GM12801 (cell line): ENCODE results near the gene TIMP4.

ENCODE experiments used
- TF ChIP-seq, protein P1 (sequence below): IDR thresholded peaks from one replicate; pipeline ENCODE4 v1.5.1; 2011; ENCODE audit warnings: control low read depth; ENCODE audit not compliant: insufficient read length; ENCODE audit errors: extremely low read depth

The TIMP4 gene

DNA sequence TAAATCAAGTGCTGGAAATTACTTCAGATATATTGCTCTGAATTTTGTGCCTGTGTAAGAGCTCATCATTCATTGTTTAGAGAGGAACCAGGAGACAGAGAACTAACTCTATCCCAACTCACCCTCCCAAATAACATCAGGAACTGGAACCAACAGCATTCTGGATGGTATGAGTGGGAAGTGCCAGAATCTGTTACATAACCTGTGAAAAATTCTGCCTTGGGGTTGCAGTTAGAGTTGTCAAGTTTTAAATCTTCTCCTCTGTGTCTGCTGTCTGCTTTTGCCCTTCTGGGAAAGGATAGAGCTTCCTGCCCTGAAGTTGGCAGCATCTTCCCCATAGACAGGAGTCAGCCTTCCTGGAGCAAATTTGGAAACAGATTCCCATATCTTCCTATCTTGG lies 41.2 kb downstream of the TIMP4 start:
- TF ChIP-seq, protein P1, sequence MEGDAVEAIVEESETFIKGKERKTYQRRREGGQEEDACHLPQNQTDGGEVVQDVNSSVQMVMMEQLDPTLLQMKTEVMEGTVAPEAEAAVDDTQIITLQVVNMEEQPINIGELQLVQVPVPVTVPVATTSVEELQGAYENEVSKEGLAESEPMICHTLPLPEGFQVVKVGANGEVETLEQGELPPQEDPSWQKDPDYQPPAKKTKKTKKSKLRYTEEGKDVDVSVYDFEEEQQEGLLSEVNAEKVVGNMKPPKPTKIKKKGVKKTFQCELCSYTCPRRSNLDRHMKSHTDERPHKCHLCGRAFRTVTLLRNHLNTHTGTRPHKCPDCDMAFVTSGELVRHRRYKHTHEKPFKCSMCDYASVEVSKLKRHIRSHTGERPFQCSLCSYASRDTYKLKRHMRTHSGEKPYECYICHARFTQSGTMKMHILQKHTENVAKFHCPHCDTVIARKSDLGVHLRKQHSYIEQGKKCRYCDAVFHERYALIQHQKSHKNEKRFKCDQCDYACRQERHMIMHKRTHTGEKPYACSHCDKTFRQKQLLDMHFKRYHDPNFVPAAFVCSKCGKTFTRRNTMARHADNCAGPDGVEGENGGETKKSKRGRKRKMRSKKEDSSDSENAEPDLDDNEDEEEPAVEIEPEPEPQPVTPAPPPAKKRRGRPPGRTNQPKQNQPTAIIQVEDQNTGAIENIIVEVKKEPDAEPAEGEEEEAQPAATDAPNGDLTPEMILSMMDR: no peak

DNA sequence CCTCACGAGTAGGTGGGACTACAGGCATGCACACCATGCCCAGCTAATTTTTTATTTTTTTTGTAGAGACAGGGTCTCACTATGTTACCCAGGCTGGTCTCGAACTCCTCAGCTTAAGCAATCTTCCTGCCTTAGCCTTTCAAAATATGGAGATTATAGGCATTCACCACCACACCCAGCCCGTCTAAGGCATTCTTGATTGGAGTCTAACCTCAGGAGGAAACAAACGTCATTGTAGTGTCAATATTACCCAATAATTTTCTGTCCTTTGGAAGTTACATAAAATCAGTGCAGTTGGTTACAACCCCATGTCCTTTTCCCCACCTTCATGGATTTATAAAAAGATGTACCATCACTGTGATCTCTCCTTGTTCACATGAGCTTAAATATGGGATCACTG lies 41.8 kb downstream of the TIMP4 start:
- TF ChIP-seq, protein P1: no peak

DNA sequence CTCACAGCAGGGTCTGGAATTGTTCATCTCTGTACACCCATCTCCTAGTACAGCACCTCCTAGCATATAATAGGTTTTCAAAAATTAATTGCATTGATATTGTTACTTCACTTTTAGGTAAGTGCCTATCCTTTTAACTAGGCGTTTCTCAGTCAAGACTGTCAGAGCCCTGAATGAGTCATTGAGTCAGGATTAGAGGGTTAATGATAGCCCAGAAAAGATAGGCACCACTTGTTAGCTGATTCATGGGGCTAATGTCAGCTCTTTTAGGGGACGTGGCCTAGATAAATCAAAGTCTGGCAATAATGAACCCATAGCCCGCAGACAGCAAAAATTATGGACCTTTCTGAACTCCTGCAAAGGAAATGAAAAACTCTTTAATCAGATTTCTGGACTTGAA lies 42.9 kb downstream of the TIMP4 start:
- TF ChIP-seq, protein P1: no peak

DNA sequence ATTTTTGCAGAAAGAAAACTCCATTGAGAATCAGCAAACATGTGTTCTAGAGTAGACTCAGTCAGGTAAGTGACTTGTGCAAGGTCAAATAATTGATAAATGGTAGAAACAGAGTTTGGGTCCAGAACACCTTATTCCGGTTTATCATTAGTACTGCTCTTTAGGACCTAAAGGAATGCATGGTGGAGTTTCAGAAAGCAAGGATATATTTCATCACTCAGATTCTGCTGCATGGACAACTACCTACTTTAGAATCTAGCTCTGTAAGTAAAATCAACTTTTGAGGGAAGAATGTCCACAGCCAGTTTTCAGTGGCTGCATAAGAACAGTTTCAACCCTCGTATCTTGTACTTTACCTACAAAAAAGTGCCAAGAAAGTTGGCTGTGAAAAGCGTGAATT lies 43.6 kb downstream of the TIMP4 start:
- TF ChIP-seq, protein P1: no peak

DNA sequence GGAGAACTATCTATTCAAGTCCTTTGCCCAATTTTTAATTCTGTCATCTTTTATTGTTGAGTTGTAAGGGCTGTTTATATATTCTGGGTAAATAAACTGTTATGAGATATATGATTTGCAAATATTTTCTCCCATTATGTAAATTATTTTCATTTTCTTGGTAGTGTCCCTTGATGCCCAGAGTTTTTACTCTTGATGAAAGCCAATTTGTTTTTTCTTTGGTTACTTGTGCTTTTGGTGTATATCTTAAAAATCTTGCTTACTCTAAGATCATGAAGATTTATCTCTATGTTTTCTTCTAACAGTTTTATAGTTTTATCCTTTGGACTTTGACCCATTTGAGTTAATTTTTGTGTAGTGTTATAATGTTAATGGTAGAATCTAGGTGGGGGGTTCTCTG lies 44.5 kb downstream of the TIMP4 start:
- TF ChIP-seq, protein P1: no peak

DNA sequence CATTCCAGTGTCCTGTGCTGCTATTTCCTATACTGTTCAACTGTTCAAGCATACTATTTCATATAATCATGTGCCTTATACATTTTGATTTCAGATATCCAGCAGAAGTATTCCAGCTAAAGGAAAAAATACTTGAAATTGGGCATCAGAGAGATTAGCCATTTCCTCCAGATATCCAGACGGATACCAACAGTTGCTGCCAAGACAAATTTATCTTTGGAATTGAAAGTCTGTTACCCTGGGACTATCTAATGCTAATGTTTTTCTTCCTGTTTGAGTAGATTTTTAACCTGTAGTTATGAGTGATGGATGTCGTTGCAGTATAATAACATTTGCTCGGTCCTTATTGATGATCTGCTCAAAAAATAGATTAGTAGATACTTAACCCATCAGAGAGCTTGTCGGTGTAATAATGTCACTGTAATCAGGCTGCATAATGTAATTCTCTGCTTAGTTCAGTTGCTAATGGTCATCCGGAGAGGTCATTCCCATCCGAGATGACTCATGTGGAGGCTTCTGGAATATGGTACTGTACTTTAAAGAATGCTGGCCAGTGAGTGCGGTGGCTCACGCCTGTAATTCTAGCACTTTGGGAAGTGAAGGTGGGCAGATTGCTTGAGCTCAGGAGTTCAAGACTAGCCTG lies 51.5 kb downstream of the TIMP4 start:
- TF ChIP-seq, protein P1: no peak
